Right lobe of liver (tissue), 4 donors: Measurements from ENCODE around the gene GMDS.

Experiments
- POLR2A ChIP-seq: fragments of 450-650 bp; IDR thresholded peaks from one replicate; pipeline ENCODE4 v1.6.1; 2017; ENCODE audit warnings: antibody characterized with exemption, mild to moderate bottlenecking
- TF ChIP-seq, protein P1 (sequence below), 4 donors: fragments of 200-600 bp in 3 of 4; fragments of 450-650 bp in 1 of 4; IDR thresholded peaks; one replicate each; pipeline versions ENCODE4 v1.5.1 to v1.8.0; 2016 to 2022; ENCODE audit warnings: antibody characterized with exemption in 4 of 4, mild to moderate bottlenecking in 2 of 4
- donor health status: DM: no; HTN: no; CAD: no.
- donor health status: DM: no; HTN: no; CAD: no.
- donor health status: DM: no; HTN: yes; CAD: no.

DNA sequence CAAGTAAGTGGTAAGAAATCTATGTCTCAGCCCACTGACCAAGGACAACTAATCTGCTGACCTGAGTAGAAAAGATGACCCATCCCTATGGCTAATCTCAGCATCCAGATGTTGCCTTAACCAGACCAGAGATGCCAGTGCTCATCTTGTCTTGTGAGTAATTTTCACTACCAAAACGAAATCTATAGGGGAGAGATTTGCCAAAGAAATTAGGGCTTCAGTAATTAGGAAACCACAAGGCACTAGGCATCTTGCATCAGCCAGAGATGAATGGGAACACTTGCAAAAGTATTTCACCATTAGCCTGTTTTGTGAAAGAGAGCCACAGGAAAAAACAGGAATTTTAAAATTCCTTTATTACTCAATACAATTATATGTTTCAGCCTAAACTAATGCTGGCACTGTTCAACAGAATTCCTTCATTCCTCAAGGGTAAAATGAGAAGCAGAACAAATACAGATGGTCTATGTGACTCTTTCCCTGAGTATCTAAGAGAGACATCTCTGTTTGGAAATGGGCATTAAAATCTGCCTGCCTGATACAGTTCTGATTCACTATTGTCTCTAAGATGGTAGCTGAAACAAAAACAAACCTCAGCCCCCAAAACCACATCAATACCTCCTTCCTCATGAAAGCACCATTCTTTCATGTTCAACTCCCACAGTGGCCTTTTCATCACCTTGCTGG, 87.8 kb downstream of the GMDS start:
- TF ChIP-seq, protein P1, sequence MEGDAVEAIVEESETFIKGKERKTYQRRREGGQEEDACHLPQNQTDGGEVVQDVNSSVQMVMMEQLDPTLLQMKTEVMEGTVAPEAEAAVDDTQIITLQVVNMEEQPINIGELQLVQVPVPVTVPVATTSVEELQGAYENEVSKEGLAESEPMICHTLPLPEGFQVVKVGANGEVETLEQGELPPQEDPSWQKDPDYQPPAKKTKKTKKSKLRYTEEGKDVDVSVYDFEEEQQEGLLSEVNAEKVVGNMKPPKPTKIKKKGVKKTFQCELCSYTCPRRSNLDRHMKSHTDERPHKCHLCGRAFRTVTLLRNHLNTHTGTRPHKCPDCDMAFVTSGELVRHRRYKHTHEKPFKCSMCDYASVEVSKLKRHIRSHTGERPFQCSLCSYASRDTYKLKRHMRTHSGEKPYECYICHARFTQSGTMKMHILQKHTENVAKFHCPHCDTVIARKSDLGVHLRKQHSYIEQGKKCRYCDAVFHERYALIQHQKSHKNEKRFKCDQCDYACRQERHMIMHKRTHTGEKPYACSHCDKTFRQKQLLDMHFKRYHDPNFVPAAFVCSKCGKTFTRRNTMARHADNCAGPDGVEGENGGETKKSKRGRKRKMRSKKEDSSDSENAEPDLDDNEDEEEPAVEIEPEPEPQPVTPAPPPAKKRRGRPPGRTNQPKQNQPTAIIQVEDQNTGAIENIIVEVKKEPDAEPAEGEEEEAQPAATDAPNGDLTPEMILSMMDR (IDR thresholded peaks at IDR 0.05): no peak
- TF ChIP-seq POLR2A: no peak
